ENCODE data around the gene ASB6.

The ASB6 gene

GRCh38 chr9:129675620-129676019 lies 33.7 kb upstream of the ASB6 start:
- no peak overlapping the region for H3K4me3 ChIP-seq (ENCODE audit: low read length)
- peaks cover 45% of the 10 kb centered on the region for H3K27me3 ChIP-seq (ENCODE audit: insufficient read depth, low read length)
- H3K4me1 ChIP-seq (ENCODE audit: insufficient read depth, low read length) = no peaks in the 10 kb centered on the region
- no peak overlapping the region for H2AFZ ChIP-seq (ENCODE audit: low read depth, low read length)
- H3K9me3 ChIP-seq (ENCODE audit: low read length) = no peaks in the 10 kb centered on the region
- H3K36me3 ChIP-seq (ENCODE audit: insufficient read depth, low read length) = no peaks in the 10 kb centered on the region

GRCh38 chr9:129674229-129674628 lies 32.3 kb upstream of the ASB6 start:
- H3K9me3 ChIP-seq (ENCODE audit: low read length) = no peaks in the 10 kb centered on the region
- no peak overlapping the region for H2AFZ ChIP-seq (ENCODE audit: low read depth, low read length)
- no peak overlapping the region for H3K4me3 ChIP-seq (ENCODE audit: low read length)
- H3K27me3 ChIP-seq (ENCODE audit: insufficient read depth, low read length) = peaks cover 46% of the 10 kb centered on the region
- no peaks in the 10 kb centered on the region for H3K4me1 ChIP-seq (ENCODE audit: insufficient read depth, low read length)
- no peaks in the 10 kb centered on the region for H3K36me3 ChIP-seq (ENCODE audit: insufficient read depth, low read length)

GRCh38 chr9:129673602-129674001 lies 31.7 kb upstream of the ASB6 start:
- no peaks in the 10 kb centered on the region for H3K9me3 ChIP-seq (ENCODE audit: low read length)
- H2AFZ ChIP-seq (ENCODE audit: low read depth, low read length) = no peak overlapping the region
- no peaks in the 10 kb centered on the region for H3K36me3 ChIP-seq (ENCODE audit: insufficient read depth, low read length)
- H3K4me1 ChIP-seq (ENCODE audit: insufficient read depth, low read length) = no peaks in the 10 kb centered on the region
- peaks cover 45% of the 10 kb centered on the region for H3K27me3 ChIP-seq (ENCODE audit: insufficient read depth, low read length)
- no peak overlapping the region for H3K4me3 ChIP-seq (ENCODE audit: low read length)

- Histone ChIP-seq H3K36me3 (ENCODE audit: insufficient read depth, low read length) (no peaks in the 10 kb centered on the region), H3K9me3 (ENCODE audit: low read length) (no peaks in the 10 kb centered on the region), H3K4me3 (ENCODE audit: low read length) (no peak overlapping the region), H3K27me3 (ENCODE audit: insufficient read depth, low read length) (peaks cover 46% of the 10 kb centered on the region), H3K4me1 (ENCODE audit: insufficient read depth, low read length) (no peaks in the 10 kb centered on the region), H2AFZ (ENCODE audit: low read depth, low read length) (no peak overlapping the region)
Measured at GRCh38 chr9:129672702-129673101, 30.8 kb upstream of the ASB6 start.

- no peaks in the 10 kb centered on the region for H3K4me1 ChIP-seq (ENCODE audit: insufficient read depth, low read length)
- no peak overlapping the region for H2AFZ ChIP-seq (ENCODE audit: low read depth, low read length)
- peaks cover 48% of the 10 kb centered on the region for H3K27me3 ChIP-seq (ENCODE audit: insufficient read depth, low read length)
- no peaks in the 10 kb centered on the region for H3K36me3 ChIP-seq (ENCODE audit: insufficient read depth, low read length)
- no peaks in the 10 kb centered on the region for H3K9me3 ChIP-seq (ENCODE audit: low read length)
- no peak overlapping the region for H3K4me3 ChIP-seq (ENCODE audit: low read length)
Measured at GRCh38 chr9:129671519-129671918, 29.6 kb upstream of the ASB6 start.

- Histone ChIP-seq H3K36me3 (ENCODE audit: insufficient read depth, low read length) (no peaks in the 10 kb centered on the region), H2AFZ (ENCODE audit: low read depth, low read length) (no peak overlapping the region), H3K4me3 (ENCODE audit: low read length) (no peak overlapping the region), H3K27me3 (ENCODE audit: insufficient read depth, low read length) (peaks cover 47% of the 10 kb centered on the region), H3K4me1 (ENCODE audit: insufficient read depth, low read length) (no peaks in the 10 kb centered on the region), H3K9me3 (ENCODE audit: low read length) (no peaks in the 10 kb centered on the region)
Measured at GRCh38 chr9:129671065-129671464, 29.1 kb upstream of the ASB6 start.

- no peak overlapping the region for H2AFZ ChIP-seq (ENCODE audit: low read depth, low read length)
- H3K36me3 ChIP-seq (ENCODE audit: insufficient read depth, low read length) = no peaks in the 10 kb centered on the region
- no peaks in the 10 kb centered on the region for H3K9me3 ChIP-seq (ENCODE audit: low read length)
- peaks cover 2% of the 10 kb centered on the region for H3K4me1 ChIP-seq (ENCODE audit: insufficient read depth, low read length)
- H3K27me3 ChIP-seq (ENCODE audit: insufficient read depth, low read length) = peaks cover 51% of the 10 kb centered on the region
- no peak overlapping the region for H3K4me3 ChIP-seq (ENCODE audit: low read length)
Measured at GRCh38 chr9:129669946-129670345, 28.0 kb upstream of the ASB6 start.

GRCh38 chr9:129669141-129669718 lies 27.3 kb upstream of the ASB6 start:
- Histone ChIP-seq H3K9me3 (ENCODE audit: low read length) (no peaks in the 10 kb centered on the region), H3K27me3 (ENCODE audit: insufficient read depth, low read length) (peaks cover 57% of the 10 kb centered on the region), H3K4me3 (ENCODE audit: low read length) (no peak overlapping the region), H3K36me3 (ENCODE audit: insufficient read depth, low read length) (no peaks in the 10 kb centered on the region), H2AFZ (ENCODE audit: low read depth, low read length) (no peak overlapping the region), H3K4me1 (ENCODE audit: insufficient read depth, low read length) (peaks cover 2% of the 10 kb centered on the region)

GRCh38 chr9:129667850-129668249 lies 25.9 kb upstream of the ASB6 start:
- H3K4me3 ChIP-seq (ENCODE audit: low read length) = no peak overlapping the region
- H3K9me3 ChIP-seq (ENCODE audit: low read length) = no peaks in the 10 kb centered on the region
- peaks cover 58% of the 10 kb centered on the region for H3K27me3 ChIP-seq (ENCODE audit: insufficient read depth, low read length)

GRCh38 chr9:129667378-129667777 lies 25.4 kb upstream of the ASB6 start:
- no peak overlapping the region for H3K4me3 ChIP-seq (ENCODE audit: low read length)
- no peak overlapping the region for H2AFZ ChIP-seq (ENCODE audit: low read depth, low read length)
- H3K9me3 ChIP-seq (ENCODE audit: low read length) = no peaks in the 10 kb centered on the region
- H3K4me1 ChIP-seq (ENCODE audit: insufficient read depth, low read length) = peaks cover 2% of the 10 kb centered on the region
- H3K27me3 ChIP-seq (ENCODE audit: insufficient read depth, low read length) = peaks cover 63% of the 10 kb centered on the region
- no peaks in the 10 kb centered on the region for H3K36me3 ChIP-seq (ENCODE audit: insufficient read depth, low read length)

More at GRCh38 chr9:129667850-129668249, 25.9 kb upstream of the ASB6 start:
- Histone ChIP-seq H2AFZ (ENCODE audit: low read depth, low read length) (no peak overlapping the region), H3K36me3 (ENCODE audit: insufficient read depth, low read length) (no peaks in the 10 kb centered on the region), H3K4me1 (ENCODE audit: insufficient read depth, low read length) (peaks cover 2% of the 10 kb centered on the region)

GRCh38 chr9:129666575-129666974 lies 24.6 kb upstream of the ASB6 start:
- Histone ChIP-seq H3K27me3 (ENCODE audit: insufficient read depth, low read length) (peaks cover 59% of the 10 kb centered on the region), H3K4me3 (ENCODE audit: low read length) (no peak overlapping the region), H2AFZ (ENCODE audit: low read depth, low read length) (no peak overlapping the region), H3K9me3 (ENCODE audit: low read length) (no peaks in the 10 kb centered on the region), H3K36me3 (ENCODE audit: insufficient read depth, low read length) (no peaks in the 10 kb centered on the region), H3K4me1 (ENCODE audit: insufficient read depth, low read length) (peaks cover 2% of the 10 kb centered on the region)

GRCh38 chr9:129665814-129666520 lies 24.0 kb upstream of the ASB6 start:
- Histone ChIP-seq H3K4me1 (ENCODE audit: insufficient read depth, low read length) (peaks cover 2% of the 10 kb centered on the region), H3K27me3 (ENCODE audit: insufficient read depth, low read length) (peaks cover 56% of the 10 kb centered on the region), H2AFZ (ENCODE audit: low read depth, low read length) (no peak overlapping the region), H3K4me3 (ENCODE audit: low read length) (no peak overlapping the region), H3K9me3 (ENCODE audit: low read length) (no peaks in the 10 kb centered on the region), H3K36me3 (ENCODE audit: insufficient read depth, low read length) (no peaks in the 10 kb centered on the region)

- peak within 1 kb of the TSS; percentile 61 for H2AFZ ChIP-seq (ENCODE audit: low read depth, low read length)
- no peaks in the 10 kb centered on the region for H3K9me3 ChIP-seq (ENCODE audit: low read length)
- no peak within 1 kb of the TSS for H3K4me3 ChIP-seq (ENCODE audit: low read length)
- peaks cover 56% of the 10 kb centered on the region for H3K27me3 ChIP-seq (ENCODE audit: insufficient read depth, low read length)
- H3K36me3 ChIP-seq (ENCODE audit: insufficient read depth, low read length) = no peaks in the 10 kb centered on the region
- peaks cover 2% of the 10 kb centered on the region for H3K4me1 ChIP-seq (ENCODE audit: insufficient read depth, low read length)
Measured at GRCh38 chr9:129665389-129665775, 23.4 kb upstream of the ASB6 start, which contains the start of gene PRRX2. TSS of gene PRRX2 (plus strand) at chr9:129665647. CDS start at chr9:129665868, 221 bp downstream.

Measured in neuron (in vitro differentiated cells).